Neural cell (in vitro differentiated cells): ENCODE results near the gene AP3B1. TPM values are rescaled to one million over a fixed set of nuclear protein-coding genes. Genes with fewer than 3 reads are reported as not detected.

Source experiments
- H2AFZ ChIP-seq: fragments of 200-600, 300-800 bp; sonication (generic), shearing (Covaris generic); 2 replicates; pipeline ENCODE4 v1.6.0; 2014; ENCODE audit warnings: low read depth, mild to moderate bottlenecking, antibody characterized with exemption, low read length, moderate library complexity
- H3F3A ChIP-seq: fragments of 200-600 bp; shearing (Covaris generic); 2 replicates; pipeline ENCODE4 v1.6.1; 2016; ENCODE audit warnings: mild to moderate bottlenecking, moderate library complexity, mixed read lengths, antibody characterized with exemption, low read length; ENCODE audit not compliant: insufficient read depth, poor library complexity, severe bottlenecking
- H3K27ac ChIP-seq: fragments of 200-600, 300-800 bp; sonication (generic), shearing (Covaris generic); 2 replicates; pipeline ENCODE4 v1.5.1; 2014; ENCODE audit warnings: mild to moderate bottlenecking, low read length, moderate library complexity
- H3K27me3 ChIP-seq: fragments of 300-800, 200-600 bp; sonication (generic), shearing (Covaris generic); 2 replicates; pipeline ENCODE4 v1.6.0; 2014; ENCODE audit warnings: mild to moderate bottlenecking, low read depth, low read length, moderate library complexity; ENCODE audit not compliant: insufficient read depth
- H3K36me3 ChIP-seq: fragments of 300-800, 200-600 bp; sonication (generic), shearing (Covaris generic); 2 replicates; pipeline ENCODE4 v1.5.1; 2014; ENCODE audit warnings: mild to moderate bottlenecking, antibody characterized with exemption, low read length, moderate library complexity; ENCODE audit not compliant: insufficient read depth
- H3K4me2 ChIP-seq: fragments of 300-800, 200-600 bp; sonication (generic), shearing (Covaris generic); 2 replicates; pipeline ENCODE4 v1.6.0; 2014; ENCODE audit warnings: mild to moderate bottlenecking, low read length
- H3K4me3 ChIP-seq: fragments of 300-800, 200-600 bp; sonication (generic), shearing (Covaris generic); 2 replicates; pipeline ENCODE4 v1.5.1; 2014; ENCODE audit warnings: mild to moderate bottlenecking, low read length, moderate library complexity
- H3K79me2 ChIP-seq: fragments of 200-600 bp; shearing (Covaris generic); replicated peaks from 2 replicates; pipeline ENCODE4 v1.6.0; 2014; ENCODE audit warnings: mild to moderate bottlenecking, low read length, moderate library complexity; ENCODE audit not compliant: insufficient read depth
- H3K9ac ChIP-seq: fragments of 300-800, 200-600 bp; sonication (generic), shearing (Covaris generic); 2 replicates; pipeline ENCODE4 v1.6.1; 2016; ENCODE audit warnings: mild to moderate bottlenecking, low read length, mixed read lengths
- H3K9me2 ChIP-seq: fragments of 200-600 bp; shearing (Covaris generic); 2 replicates; pipeline ENCODE4 v1.6.1; 2016; ENCODE audit warnings: mild to moderate bottlenecking, low read length, mixed read lengths; ENCODE audit not compliant: insufficient read depth
- H3K9me3 ChIP-seq: fragments of 200-600, 300-800 bp; sonication (generic), shearing (Covaris generic); 2 replicates; pipeline ENCODE4 v1.6.1; 2016; ENCODE audit warnings: mild to moderate bottlenecking, mixed run types, low read length, moderate library complexity, mixed read lengths
- H4K20me1 ChIP-seq: fragments of 200-600 bp; shearing (Covaris generic); 2 replicates; pipeline ENCODE4 v1.6.1; 2016; ENCODE audit warnings: mild to moderate bottlenecking, mixed run types; ENCODE audit not compliant: insufficient read depth
- EP300 ChIP-seq: fragments of 450-650 bp; conservative IDR thresholded peaks from 2 replicates; pipeline ENCODE4 v1.6.1; 2014; ENCODE audit warnings: antibody characterized with exemption, mild to moderate bottlenecking, moderate library complexity; ENCODE audit not compliant: poor library complexity, severe bottlenecking
- EZH2 ChIP-seq: fragments of 200-600, 300-800 bp; shearing (Covaris generic), sonication (generic); IDR thresholded peaks from 2 replicates; pipeline ENCODE4 v1.6.1; 2014; ENCODE audit warnings: antibody characterized with exemption, low read length, borderline replicate concordance, mild to moderate bottlenecking; ENCODE audit not compliant: insufficient read depth, poor library complexity, severe bottlenecking
- MXI1 ChIP-seq: fragments of 450-650 bp; conservative IDR thresholded peaks from 2 replicates; pipeline ENCODE4 v1.6.1; 2014; ENCODE audit warnings: antibody characterized with exemption, mild to moderate bottlenecking; ENCODE audit not compliant: poor library complexity, severe bottlenecking
- POLR2AphosphoS5 ChIP-seq: IDR thresholded peaks from 2 replicates; pipeline ENCODE4 v1.6.1; 2012
- RAD21 ChIP-seq: fragments of 450-650 bp; conservative IDR thresholded peaks from 2 replicates; pipeline ENCODE4 v1.6.1; 2014; ENCODE audit warnings: antibody characterized with exemption, mild to moderate bottlenecking, moderate library complexity
- SMC3 ChIP-seq: fragments of 450-650 bp; conservative IDR thresholded peaks from 2 replicates; pipeline ENCODE4 v1.6.1; 2014; ENCODE audit warnings: antibody characterized with exemption, mild to moderate bottlenecking, moderate library complexity; ENCODE audit not compliant: poor library complexity
- TAF1 ChIP-seq: IDR thresholded peaks from 2 replicates; pipeline ENCODE4 v1.6.1; 2012; ENCODE audit warnings: low read depth
- polyA plus RNA-seq: library from polyadenylated mRNA; depleted of rRNA; stranded (reverse); fragments of >200 nt; gene quantifications from 2 replicates; pipeline ENCODE4 v1.2.3, GENCODE V29; 2014
- TF ChIP-seq, protein P1 (sequence below): IDR thresholded peaks from 2 replicates; pipeline ENCODE4 v1.6.1; 2012; ENCODE audit warnings: borderline replicate concordance
- TF ChIP-seq, protein P2 (sequence below): fragments of 450-650 bp; IDR thresholded peaks from 2 replicates; pipeline ENCODE4 v1.5.1; 2014; ENCODE audit warnings: antibody characterized with exemption, mild to moderate bottlenecking, moderate library complexity; ENCODE audit not compliant: poor library complexity, severe bottlenecking

AP3B1 gene
- polyA plus RNA-seq, 1 donor from 2014 or later, result 8.5 TPM

DNA sequence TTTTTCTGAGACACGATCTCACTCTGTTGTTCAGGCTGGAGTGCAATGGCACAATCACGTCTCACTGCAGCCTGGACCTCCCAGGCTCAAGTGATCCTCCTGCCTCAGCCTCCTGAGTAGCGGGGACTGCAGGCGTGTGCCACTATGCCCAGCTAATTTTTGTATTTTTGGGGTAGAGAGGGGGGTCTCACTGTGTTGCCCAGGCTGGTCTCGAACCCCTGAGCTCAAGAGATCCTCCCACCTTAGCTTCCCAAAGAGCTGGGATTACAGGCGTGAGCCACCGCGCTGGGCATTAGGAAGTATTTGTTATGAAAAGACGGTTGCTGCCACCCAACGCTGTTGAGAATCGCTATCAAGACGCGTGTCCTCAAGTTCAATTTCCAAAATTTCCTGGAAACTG, 337.4 kb downstream of the AP3B1 start:
- H3K9ac ChIP-seq, result no peak overlapping the region
- no peak overlapping the region for H2AFZ ChIP-seq
- H3F3A ChIP-seq, result no peaks in the 10 kb centered on the region
- H3K9me2 ChIP-seq, result no peaks in the 10 kb centered on the region
- H3K27ac ChIP-seq, result no peak overlapping the region
- H3K9me3 ChIP-seq, result peaks cover 7% of the 10 kb centered on the region
- no peaks in the 10 kb centered on the region for H3K79me2 ChIP-seq
- H3K36me3 ChIP-seq, result no peaks in the 10 kb centered on the region
- no peak overlapping the region for H3K4me2 ChIP-seq
- no peak overlapping the region for H3K4me3 ChIP-seq
- peaks cover 94% of the 10 kb centered on the region for H3K27me3 ChIP-seq
- TF ChIP-seq EP300, result no peak
- TF ChIP-seq, protein P1, sequence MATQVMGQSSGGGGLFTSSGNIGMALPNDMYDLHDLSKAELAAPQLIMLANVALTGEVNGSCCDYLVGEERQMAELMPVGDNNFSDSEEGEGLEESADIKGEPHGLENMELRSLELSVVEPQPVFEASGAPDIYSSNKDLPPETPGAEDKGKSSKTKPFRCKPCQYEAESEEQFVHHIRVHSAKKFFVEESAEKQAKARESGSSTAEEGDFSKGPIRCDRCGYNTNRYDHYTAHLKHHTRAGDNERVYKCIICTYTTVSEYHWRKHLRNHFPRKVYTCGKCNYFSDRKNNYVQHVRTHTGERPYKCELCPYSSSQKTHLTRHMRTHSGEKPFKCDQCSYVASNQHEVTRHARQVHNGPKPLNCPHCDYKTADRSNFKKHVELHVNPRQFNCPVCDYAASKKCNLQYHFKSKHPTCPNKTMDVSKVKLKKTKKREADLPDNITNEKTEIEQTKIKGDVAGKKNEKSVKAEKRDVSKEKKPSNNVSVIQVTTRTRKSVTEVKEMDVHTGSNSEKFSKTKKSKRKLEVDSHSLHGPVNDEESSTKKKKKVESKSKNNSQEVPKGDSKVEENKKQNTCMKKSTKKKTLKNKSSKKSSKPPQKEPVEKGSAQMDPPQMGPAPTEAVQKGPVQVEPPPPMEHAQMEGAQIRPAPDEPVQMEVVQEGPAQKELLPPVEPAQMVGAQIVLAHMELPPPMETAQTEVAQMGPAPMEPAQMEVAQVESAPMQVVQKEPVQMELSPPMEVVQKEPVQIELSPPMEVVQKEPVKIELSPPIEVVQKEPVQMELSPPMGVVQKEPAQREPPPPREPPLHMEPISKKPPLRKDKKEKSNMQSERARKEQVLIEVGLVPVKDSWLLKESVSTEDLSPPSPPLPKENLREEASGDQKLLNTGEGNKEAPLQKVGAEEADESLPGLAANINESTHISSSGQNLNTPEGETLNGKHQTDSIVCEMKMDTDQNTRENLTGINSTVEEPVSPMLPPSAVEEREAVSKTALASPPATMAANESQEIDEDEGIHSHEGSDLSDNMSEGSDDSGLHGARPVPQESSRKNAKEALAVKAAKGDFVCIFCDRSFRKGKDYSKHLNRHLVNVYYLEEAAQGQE, result no peak
- TF ChIP-seq, protein P2, sequence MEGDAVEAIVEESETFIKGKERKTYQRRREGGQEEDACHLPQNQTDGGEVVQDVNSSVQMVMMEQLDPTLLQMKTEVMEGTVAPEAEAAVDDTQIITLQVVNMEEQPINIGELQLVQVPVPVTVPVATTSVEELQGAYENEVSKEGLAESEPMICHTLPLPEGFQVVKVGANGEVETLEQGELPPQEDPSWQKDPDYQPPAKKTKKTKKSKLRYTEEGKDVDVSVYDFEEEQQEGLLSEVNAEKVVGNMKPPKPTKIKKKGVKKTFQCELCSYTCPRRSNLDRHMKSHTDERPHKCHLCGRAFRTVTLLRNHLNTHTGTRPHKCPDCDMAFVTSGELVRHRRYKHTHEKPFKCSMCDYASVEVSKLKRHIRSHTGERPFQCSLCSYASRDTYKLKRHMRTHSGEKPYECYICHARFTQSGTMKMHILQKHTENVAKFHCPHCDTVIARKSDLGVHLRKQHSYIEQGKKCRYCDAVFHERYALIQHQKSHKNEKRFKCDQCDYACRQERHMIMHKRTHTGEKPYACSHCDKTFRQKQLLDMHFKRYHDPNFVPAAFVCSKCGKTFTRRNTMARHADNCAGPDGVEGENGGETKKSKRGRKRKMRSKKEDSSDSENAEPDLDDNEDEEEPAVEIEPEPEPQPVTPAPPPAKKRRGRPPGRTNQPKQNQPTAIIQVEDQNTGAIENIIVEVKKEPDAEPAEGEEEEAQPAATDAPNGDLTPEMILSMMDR, result no peak
- no peaks in the 10 kb centered on the region for H4K20me1 ChIP-seq

DNA sequence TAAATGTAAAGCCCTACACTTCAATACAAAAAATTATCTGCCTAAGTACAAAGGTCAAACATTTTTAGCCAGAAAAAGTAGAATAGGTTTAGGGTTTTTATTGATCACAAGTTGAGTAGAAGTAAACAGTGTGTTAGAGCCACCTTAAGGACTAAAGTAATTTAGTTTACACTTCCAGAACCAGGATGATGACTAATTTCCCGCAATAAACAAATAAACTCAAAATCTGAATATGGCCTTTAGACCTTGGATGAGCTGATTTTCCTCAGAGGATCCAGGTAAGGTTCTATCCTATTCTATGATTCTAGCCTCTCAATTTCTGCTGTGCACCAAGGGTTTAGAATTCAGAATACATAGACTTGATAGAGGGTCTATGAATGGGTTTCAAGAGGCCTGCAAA, 338.9 kb downstream of the AP3B1 start:
- Histone ChIP-seq H3K79me2 (no peaks in the 10 kb centered on the region), H3K9me3 (peaks cover 10% of the 10 kb centered on the region), H3K4me3 (no peak overlapping the region), H3K27me3 (peaks cover 94% of the 10 kb centered on the region), H3F3A (no peaks in the 10 kb centered on the region), H3K9me2 (no peaks in the 10 kb centered on the region), H2AFZ (no peak overlapping the region), H3K27ac (no peak overlapping the region), H3K4me2 (no peak overlapping the region), H3K36me3 (no peaks in the 10 kb centered on the region), H3K9ac (no peak overlapping the region), H4K20me1 (no peaks in the 10 kb centered on the region)
- no peak for TF ChIP-seq TAF1
- no peak for TF ChIP-seq SMC3
- no peak for TF ChIP-seq MXI1
- no peak for TF ChIP-seq EZH2
- no peak for TF ChIP-seq POLR2AphosphoS5
- TF ChIP-seq, protein P1, result no peak
- TF ChIP-seq EP300, result no peak
- no peak for TF ChIP-seq RAD21
- TF ChIP-seq, protein P2, result no peak
